HG02763 (cell line): Measurements from ENCODE around the gene QRSL1.
"Not testable (repeated sequence)": the region's sequence is repeated elsewhere in the genome, so short reads cannot be mapped to it uniquely, and the experiment has no call there.

Source experiments
- ATAC-seq: cut with Tn5 transposase; IDR thresholded peaks from one replicate; pipeline ENCODE4 v1.9.1; 2021; ENCODE audit warnings: mild to moderate bottlenecking, moderate library complexity; ENCODE audit not compliant: unreplicated experiment

Gene QRSL1

DNA sequence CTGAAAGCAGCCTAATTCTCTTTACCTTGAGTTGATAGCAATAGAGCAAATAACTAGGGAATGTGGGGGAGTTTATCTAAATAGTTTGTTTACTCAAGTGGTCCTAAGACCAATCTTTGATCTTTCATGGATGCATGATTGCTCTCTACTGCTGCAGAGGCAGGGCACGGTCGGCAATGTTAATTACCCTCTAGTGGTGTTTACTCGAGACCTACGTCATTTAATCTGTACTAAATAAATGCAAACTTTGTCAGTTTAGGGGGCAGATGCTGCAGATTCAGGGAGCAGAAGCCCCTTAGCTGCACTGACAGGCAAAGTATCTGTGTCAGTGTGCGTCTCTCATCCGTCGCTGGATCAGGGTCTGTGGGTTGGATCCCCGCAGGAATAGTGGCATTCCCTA, 7.0 kb upstream of the QRSL1 start:
- no peak for ATAC-seq

DNA sequence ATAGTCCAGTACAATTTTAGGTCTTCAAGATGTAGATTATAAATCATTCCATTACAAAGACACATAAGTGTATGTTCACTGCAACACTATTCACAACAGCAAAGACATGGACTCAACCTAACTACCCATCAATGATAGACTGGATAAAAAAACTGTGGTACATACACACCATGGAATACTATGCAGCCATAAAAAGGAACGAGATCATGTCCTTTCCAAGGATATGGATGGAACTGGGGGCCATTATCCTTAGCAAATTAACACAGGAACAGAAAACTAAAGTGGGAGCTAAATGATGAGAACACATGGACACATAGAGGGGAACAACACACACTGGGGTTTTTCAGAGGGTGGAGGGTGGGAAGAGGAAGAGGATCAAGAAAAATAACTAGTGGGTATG, 6.3 kb upstream of the QRSL1 start:
- no peak for ATAC-seq

- no peak for ATAC-seq
These were observed 2.9 kb upstream of the QRSL1 start for GRCh38 chr6:106626485-106626884.

DNA sequence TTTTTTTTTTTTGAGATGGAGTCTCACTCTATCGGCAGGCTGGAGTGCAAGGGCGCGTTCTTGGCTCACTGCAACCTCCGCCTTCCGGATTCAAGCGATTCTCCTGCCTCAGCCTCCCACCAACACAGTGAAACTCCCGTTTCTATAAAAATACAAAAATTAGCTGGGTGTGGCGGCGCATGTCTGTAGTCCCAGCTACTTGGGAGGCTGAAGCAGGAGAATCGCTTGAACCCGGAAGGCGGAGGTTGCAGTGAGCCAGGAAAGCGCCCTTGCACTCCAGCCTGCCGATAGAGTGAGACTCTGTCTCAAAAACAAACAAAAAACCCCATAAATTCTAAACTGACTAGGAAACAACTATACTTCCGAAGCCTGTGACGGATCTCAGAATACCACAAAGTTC, 1.6 kb upstream of the QRSL1 start:
- not testable (repeated sequence) for ATAC-seq

DNA sequence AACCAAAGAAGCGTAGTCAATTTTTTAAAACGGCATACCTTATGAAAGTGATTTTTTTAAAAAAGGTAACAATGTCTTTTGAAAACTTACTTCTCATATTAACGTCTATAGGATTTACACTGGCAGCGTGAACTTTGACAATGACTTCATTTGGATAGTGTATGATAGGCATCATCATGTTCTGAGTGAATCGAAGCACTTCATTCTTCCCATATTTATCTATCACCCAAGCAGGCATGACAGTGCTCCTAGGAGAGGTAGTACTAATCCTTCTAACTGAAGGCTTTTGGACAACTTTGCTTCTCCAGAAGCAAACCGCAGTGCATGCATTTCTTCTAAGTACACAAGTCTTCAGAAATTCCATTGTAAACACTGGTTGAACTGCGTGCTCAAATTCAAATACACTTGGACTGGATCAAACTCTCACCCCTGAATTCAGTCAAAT, 698 bp upstream of the QRSL1 start:
- ATAC-seq = peak; percentile 6

DNA sequence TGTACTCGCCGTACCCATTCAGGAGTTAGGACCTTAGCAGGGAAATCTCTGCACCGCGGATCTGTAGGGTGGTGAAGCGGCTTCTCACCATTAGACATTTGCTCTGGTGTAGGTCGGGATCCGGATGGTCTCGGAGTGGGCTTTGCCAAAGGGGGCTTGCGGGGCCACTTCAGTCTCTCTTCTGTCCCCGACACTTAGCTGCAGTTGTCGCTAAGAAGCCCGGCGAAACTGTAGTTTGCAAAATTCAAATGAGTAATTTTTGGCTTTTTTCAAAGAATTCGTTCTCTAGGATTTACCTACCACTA, 433 bp downstream of the QRSL1 start:
- ATAC-seq = no peak

DNA sequence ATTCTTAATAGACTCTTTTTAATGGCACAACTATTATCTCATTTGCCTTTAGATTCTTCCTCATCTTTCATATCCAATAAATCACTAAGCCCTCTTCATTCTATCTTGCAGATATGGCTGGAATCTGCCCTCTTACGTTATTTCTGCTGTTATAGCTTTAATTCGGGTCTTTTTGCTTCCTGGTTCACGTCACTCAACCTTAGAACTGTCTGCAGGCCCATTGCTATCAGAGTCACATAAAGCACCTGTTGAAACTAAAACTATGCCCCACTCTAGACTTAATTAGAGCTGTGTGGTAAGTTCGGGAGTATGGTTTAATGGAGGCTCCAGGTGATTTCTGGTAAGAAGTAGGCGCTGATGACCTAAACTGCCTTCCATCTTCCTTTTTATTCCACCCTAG, 988 bp downstream of the QRSL1 start:
- ATAC-seq = no peak

- ATAC-seq = no peak
These were observed 2.0 kb downstream of the QRSL1 start for GRCh38 chr6:106631346-106631745.

GRCh38 chr6:106634565-106634964, 5.2 kb downstream of the QRSL1 start:
- no peak for ATAC-seq

DNA sequence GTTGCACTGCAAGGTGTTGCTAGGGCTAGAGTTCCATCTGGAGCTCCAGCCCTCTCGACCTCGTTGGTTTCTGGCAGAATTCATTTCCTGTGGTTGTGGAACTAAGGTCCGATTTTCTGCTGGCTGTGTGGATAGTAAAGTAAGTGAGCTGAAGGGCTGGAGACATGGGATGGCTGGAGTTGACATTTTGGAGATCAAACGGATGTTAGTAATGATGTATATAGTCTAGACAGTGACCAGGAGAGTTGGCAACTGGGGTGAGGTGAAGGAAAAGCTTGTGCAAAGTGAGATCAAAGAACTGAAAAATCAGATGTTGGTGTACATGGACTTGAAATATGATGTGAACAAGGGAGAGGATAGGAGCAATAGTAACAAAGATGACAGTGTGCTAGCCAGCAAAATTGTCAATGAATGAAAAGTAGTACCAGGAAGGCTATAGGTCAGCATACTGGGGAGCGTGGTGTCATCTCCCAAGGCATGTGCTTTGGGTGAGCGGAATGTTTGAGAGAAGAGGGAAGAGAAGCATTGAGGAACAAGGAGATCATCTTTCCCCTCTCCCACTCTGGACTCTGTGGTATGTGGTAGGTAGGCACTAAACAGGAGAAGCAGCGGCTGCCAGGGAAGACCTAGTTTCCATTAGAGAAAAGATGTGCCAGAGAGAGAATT, 7.8 kb downstream of the QRSL1 start:
- peak; percentile 27 for ATAC-seq

DNA sequence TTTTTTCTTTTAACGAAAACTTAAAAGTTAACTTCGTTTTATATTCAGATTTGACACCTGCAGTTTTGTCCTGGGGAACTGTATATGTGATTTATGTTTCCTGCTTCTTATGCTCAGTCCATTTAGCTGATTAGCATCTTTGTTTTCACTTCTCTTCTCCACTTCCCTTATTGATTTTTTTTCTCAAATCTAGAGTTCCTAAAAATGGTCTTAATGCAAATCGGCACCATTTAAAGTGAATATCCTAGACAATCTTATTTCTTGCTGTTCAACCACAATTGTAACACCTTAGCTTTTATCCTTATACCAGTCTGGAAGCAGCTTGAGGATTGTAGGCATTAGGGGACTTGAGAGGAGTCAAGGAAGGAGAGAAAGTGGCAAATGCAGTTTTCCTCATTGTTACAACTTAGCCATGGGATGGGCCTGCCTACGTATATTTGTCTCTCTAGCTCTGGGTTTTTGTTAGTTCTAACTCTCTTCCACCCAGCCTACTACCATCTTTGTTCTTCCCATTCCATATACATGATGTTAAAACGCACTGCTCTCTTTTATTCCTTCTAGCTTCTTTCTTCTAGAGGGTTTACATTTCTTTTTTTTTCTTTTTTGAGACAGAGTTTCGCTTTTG, 8.5 kb downstream of the QRSL1 start:
- peak; percentile 76 for ATAC-seq

GRCh38 chr6:106639812-106640211, 10.4 kb downstream of the QRSL1 start:
- no peak for ATAC-seq

- ATAC-seq = no peak
These were observed 13.1 kb downstream of the QRSL1 start for GRCh38 chr6:106642476-106642875.

GRCh38 chr6:106643061-106643460, 13.7 kb downstream of the QRSL1 start:
- ATAC-seq = no peak

GRCh38 chr6:106648651-106649308, 19.4 kb downstream of the QRSL1 start:
- no peak for ATAC-seq

- ATAC-seq = no peak
These were observed 29.1 kb downstream of the QRSL1 start for GRCh38 chr6:106658469-106658868.

DNA sequence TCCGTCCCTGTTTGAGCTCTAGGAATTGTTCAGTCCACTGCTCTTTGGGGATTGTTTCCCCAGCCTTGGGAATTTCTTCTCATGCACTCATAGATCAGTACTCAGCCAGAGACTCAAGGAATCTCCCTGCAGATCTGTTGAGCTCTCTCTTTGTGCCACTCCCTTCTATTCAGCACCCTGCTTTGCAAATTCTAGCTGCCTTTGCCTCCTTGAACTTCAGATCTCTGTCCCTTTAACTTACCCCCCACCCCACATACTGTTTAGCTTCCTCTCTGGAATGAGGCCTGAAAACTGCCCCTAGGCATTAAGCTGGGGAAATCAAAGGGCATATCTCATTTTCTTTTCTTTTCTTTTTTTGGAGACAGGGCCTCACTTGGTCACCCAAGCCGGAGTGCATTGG, 30.5 kb downstream of the QRSL1 start:
- no peak for ATAC-seq

- no peak for ATAC-seq
These were observed 33.1 kb downstream of the QRSL1 start for GRCh38 chr6:106662458-106662857.

DNA sequence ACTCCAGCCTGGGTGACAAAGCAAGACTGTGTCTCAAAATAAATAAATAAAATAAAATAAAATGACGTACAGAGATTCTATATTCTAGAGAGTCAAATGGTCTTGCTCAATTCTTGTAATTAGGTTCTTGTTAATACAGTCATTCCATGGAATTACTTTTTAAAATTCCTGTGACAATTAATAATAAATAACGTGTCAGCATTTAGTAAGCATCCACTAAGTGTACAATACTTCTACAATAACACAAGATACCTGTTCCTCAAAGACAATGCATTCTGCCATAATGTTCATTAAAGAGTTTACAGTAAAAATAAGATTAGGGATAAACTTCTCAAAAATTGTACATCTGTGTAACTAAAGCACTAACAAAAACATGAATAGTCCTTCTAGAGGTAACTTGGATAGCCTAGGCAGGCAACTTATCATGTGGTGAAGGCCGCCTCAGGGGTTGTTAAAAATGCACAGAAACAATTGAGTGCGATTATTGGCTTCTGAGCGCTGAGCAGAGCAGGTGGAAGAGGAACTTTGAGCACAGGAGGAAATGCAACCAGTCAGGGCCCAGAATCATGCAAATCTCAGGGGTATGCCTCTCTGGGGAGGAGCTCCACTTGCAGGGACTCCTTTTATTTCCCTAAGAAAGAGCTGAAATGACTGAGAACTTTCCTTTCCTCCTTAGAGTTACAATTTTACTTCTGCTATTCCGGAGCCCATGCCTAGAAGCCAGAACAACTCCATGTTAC, 37.1 kb downstream of the QRSL1 start:
- peak; percentile 96 for ATAC-seq

- ATAC-seq = no peak
These were observed 37.6 kb downstream of the QRSL1 start for GRCh38 chr6:106667022-106667402.

- no peak for ATAC-seq
These were observed 40.9 kb downstream of the QRSL1 start for GRCh38 chr6:106670236-106670635.

DNA sequence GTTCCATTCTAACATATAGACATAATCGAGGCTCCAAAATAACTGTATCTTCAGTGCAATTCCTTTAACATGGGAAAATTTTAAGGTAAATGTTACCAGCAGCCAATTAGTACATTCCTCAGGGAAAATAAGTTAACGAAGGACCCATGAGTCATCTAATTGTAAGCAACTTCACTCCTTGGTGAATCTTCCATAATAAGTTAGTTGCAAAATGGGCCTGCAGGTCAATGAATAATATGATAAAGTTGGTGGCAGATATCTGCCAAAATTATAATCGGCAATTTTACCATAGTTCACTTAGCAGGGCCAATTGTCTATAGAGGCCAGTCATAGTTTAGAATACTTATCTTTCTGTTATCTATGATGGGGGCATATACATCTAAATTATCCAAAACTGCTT, 42.3 kb downstream of the QRSL1 start:
- ATAC-seq = no peak
